K562 (cell line): ENCODE results near the gene IL12RB2. TPM values are rescaled to one million over a fixed set of nuclear protein-coding genes. Genes with fewer than 3 reads are reported as not detected.

Experiments used
- ATF6 ChIP-seq: sonication (generic); formaldehyde crosslinking; IDR thresholded peaks from 2 replicates; pipeline ENCODE4 v1.4.0; 2020; ENCODE audit warnings: mild to moderate bottlenecking, missing genetic modification reagents
- BACH1 ChIP-seq: fragments of 200-800 bp; sonication (Bioruptor generic); IDR thresholded peaks from 2 replicates; pipeline ENCODE4 v1.6.1; 2016; ENCODE audit warnings: missing genetic modification characterization, missing compliant biosample characterization
- KDM1A ChIP-seq, 2 experiments: fragments of 450-650 bp; IDR thresholded peaks; 2 replicates each; pipeline ENCODE4 v1.6.1; 2016; ENCODE audit warnings: mild to moderate bottlenecking in 2 of 2
- KDM5B ChIP-seq: fragments of 200-600 bp; sonication (generic); IDR thresholded peaks from 2 replicates; pipeline ENCODE4 v1.6.1; 2012; ENCODE audit warnings: low read depth, mild to moderate bottlenecking, moderate library complexity, low read length, control low read depth, inconsistent platforms; ENCODE audit not compliant: insufficient replicate concordance
- MAZ ChIP-seq, 2 experiments: fragments of 450-650 bp in 1 of 2; sonication (generic) in 1 of 2; formaldehyde crosslinking; IDR thresholded peaks in 1 of 2; conservative IDR thresholded peaks in 1 of 2; 2 replicates each; pipeline versions ENCODE4 v1.4.0 to v1.5.0; 2020; ENCODE audit warnings: mild to moderate bottlenecking in 1 of 2, missing genetic modification reagents in 1 of 2
- MYC ChIP-seq, 2 experiments: fragments of 250-450 bp in 1 of 2; sonication (Bioruptor Pico) in 1 of 2; IDR thresholded peaks; 2 replicates each; pipeline versions ENCODE4 v1.5.1 to v1.6.1; 2012 to 2021; ENCODE audit warnings: low read depth in 2 of 2, borderline replicate concordance in 1 of 2, improper control_type of control experiment in 1 of 2, low read length in 1 of 2, mild to moderate bottlenecking in 1 of 2, moderate library complexity in 1 of 2
- POLR2B ChIP-seq: fragments of 450-650 bp; IDR thresholded peaks from 2 replicates; pipeline ENCODE4 v1.6.1; 2018; ENCODE audit warnings: low read depth; ENCODE audit not compliant: partially characterized antibody
- PRMT5 ChIP-seq: sonication (generic); formaldehyde crosslinking; IDR thresholded peaks from 2 replicates; pipeline ENCODE4 v1.5.0; 2020; ENCODE audit warnings: missing genetic modification reagents
- RCOR1 ChIP-seq, 2 experiments: IDR thresholded peaks; 2 replicates each; pipeline ENCODE4 v1.6.1; 2012; ENCODE audit warnings: low read depth in 2 of 2, low read length in 2 of 2, borderline replicate concordance in 1 of 2, improper control_type of control experiment in 1 of 2
- SP2 ChIP-seq: IDR thresholded peaks from 2 replicates; pipeline ENCODE4 v1.6.1; 2011; ENCODE audit warnings: mild to moderate bottlenecking, low read depth, low read length, moderate library complexity; ENCODE audit not compliant: poor library complexity, severe bottlenecking; ENCODE audit errors: extremely low read depth
- SRSF3 ChIP-seq: fragments of 200-400 bp; formaldehyde crosslinking; IDR thresholded peaks from 2 replicates; pipeline ENCODE4 v1.6.1; 2016; ENCODE audit warnings: mild to moderate bottlenecking, low read length, moderate library complexity; ENCODE audit not compliant: insufficient read depth
- THRB ChIP-seq: fragments of 450-650 bp; formaldehyde crosslinking; conservative IDR thresholded peaks from 2 replicates; pipeline ENCODE4 v1.4.0; 2022; ENCODE audit warnings: mild to moderate bottlenecking, missing genetic modification characterization
- ZFP91 ChIP-seq: sonication (generic); formaldehyde crosslinking; IDR thresholded peaks from 2 replicates; pipeline ENCODE4 v1.8.0; 2022; ENCODE audit warnings: mild to moderate bottlenecking, missing genetic modification reagents
- ZNF143 ChIP-seq: sonication (generic); formaldehyde crosslinking; IDR thresholded peaks from 2 replicates; pipeline ENCODE4 v1.9.0; 2022; ENCODE audit warnings: mild to moderate bottlenecking, missing genetic modification reagents
- polyA plus RNA-seq, 8 experiments: library from polyadenylated mRNA; depleted of rRNA in 4 of 8; stranded (reverse) in 5 of 8; unstranded in 3 of 8; fragments of >200 nt; fragmentation: Nextera tagmentation in 2 of 8; fragmentation: Illumina TruSeq in 1 of 8; extraction: Ambion mirVana in 2 of 8; extraction: Trizol in 1 of 8; gene quantifications; 2 replicates each; pipeline versions ENCODE4 v1.2.1 to v1.2.3, GENCODE V29; 2011 to 2014; ENCODE audit warnings: inconsistent platforms in 1 of 8, missing spikeins in 1 of 8
- total RNA-seq, 7 experiments: library from RNA; depleted of rRNA in 6 of 7; stranded (reverse); fragments of >200 nt in 6 of 7; fragmentation: Illumina TruSeq in 2 of 7; extraction: Trizol in 2 of 7; gene quantifications; 2 replicates each; pipeline versions ENCODE4 v1.2.1 to v1.2.3, GENCODE V29; 2011 to 2021; ENCODE audit warnings: low replicate concordance in 1 of 7

IL12RB2 gene
- total and polyA plus RNA-seq, 9 of the 15 experiments (the other 6 are each of a cell fraction or from before 2014, with no cell fraction given), result 0.39 to 3.3 (median 1.9) TPM

GRCh38 chr1:67347688-67348472 is 40.2 kb downstream of the IL12RB2 start (continued):
- TF ChIP-seq SRSF3 (no peak), SP2 (no peak), KDM1A (IDR thresholded peaks at IDR 0.05) (no peak), ZFP91 (CRISPR knock-in tag) (no peak), PRMT5 (CRISPR knock-in tag) (no peak), THRB (CRISPR knock-in tag) (no peak), ZNF143 (CRISPR knock-in tag) (no peak), POLR2B (no peak), MYC (IDR thresholded peaks at IDR 0.05; ENCODE audit: low read depth, low read length) (no peak), MYC (CRISPR knock-in tag; IDR thresholded peaks at IDR 0.05; ENCODE audit: borderline replicate concordance, low read depth) (no peak), RCOR1 (IDR thresholded peaks at IDR 0.05; ENCODE audit: borderline replicate concordance in 1 of 2, low read depth in 2 of 2, low read length in 2 of 2) (no peak), BACH1 (no peak), KDM5B (no peak), MAZ (CRISPR knock-in tag; conservative IDR thresholded peaks at IDR 0.05 in 1 of 2, IDR thresholded peaks at IDR 0.05 in 1 of 2) (0 out of 4 replicates have a peak, but pooled peaks of 1 of the 2 experiments have one; percentile 18), ATF6 (CRISPR knock-in tag) (no peak)
